Esophagus squamous epithelium (tissue), 5 donors: ENCODE measurements around the gene LMX1B. TPM values are rescaled to one million over a fixed set of nuclear protein-coding genes. Genes with fewer than 3 reads are reported as not detected.

Experiments used
- DNase-seq: peaks from one replicate; lab custom pipeline; 2025; lab: John Stamatoyannopoulos, UW
- H3K27ac ChIP-seq, 4 donors: fragments of 200-600 bp; sonication (generic); one replicate each; pipeline ENCODE4 v1.5.1; 2016 to 2019; ENCODE audit warnings: mild to moderate bottlenecking in 1 of 4
- H3K27me3 ChIP-seq, 4 donors: fragments of 200-600 bp; sonication (generic); 1 replicate in 3 of 4; 2 replicates in 1 of 4; pipeline versions ENCODE4 v1.5.1 to v1.6.0; 2017 to 2021; ENCODE audit warnings: antibody characterized with exemption in 1 of 4
- H3K36me3 ChIP-seq, 3 donors: fragments of 200-600 bp; sonication (generic); one replicate each; pipeline ENCODE4 v1.5.1; 2016 to 2019
- H3K4me1 ChIP-seq, 3 donors: fragments of 200-600 bp; sonication (generic); one replicate each; pipeline ENCODE4 v1.5.1; 2017 to 2019
- H3K4me3 ChIP-seq, 4 donors: fragments of 200-600 bp; sonication (generic); 1 replicate in 3 of 4; 2 replicates in 1 of 4; pipeline ENCODE4 v1.5.1; 2016 to 2019; ENCODE audit warnings: mild to moderate bottlenecking in 2 of 4, moderate library complexity in 1 of 4
- H3K9me3 ChIP-seq, 3 donors: fragments of 200-600 bp; sonication (generic); one replicate each; pipeline ENCODE4 v1.5.1; 2016 to 2019
- CTCF ChIP-seq, 6 experiments: fragments of 450-650 bp in 4 of 6; fragments of 200-600 bp in 2 of 6; sonication (generic) in 2 of 6; IDR thresholded peaks; one replicate each; pipeline ENCODE4 v1.5.1; 2016 to 2019; ENCODE audit warnings: antibody characterized with exemption in 6 of 6, mild to moderate bottlenecking in 4 of 6, moderate library complexity in 4 of 6
- POLR2A ChIP-seq, 4 donors: fragments of 450-650 bp; IDR thresholded peaks; one replicate each; pipeline ENCODE4 v1.6.1; 2017; ENCODE audit warnings: antibody characterized with exemption in 4 of 4, mild to moderate bottlenecking in 4 of 4, moderate library complexity in 3 of 4
- WGBS, 2 donors: methylation state at CpG; one replicate each; pipeline ENCODE4 v1.1.5; 2018; 5-methylcytosine and 5-hydroxymethylcytosine counted together
- intact Hi-C: fragments of 100-400 bp; cut with DNase I; formaldehyde crosslinking; loops from one replicate; pipeline ENCODE4 v1.15.0; 2022
- total RNA-seq, 4 donors: library from RNA; depleted of rRNA; stranded (reverse); fragments of >200 nt; gene quantifications; one replicate each; pipeline ENCODE4 v1.1.0, GENCODE V29; 2016
- donor health status: DM: yes; HTN: yes; CAD: no.

Gene LMX1B
- total RNA-seq, 4 donors from 2014 or later, result 0.23 TPM; not detected in 3

GRCh38 chr9:126609711-126610388 is 3.9 kb upstream of the LMX1B start:
- peaks cover 32 to 93% (median 36%) of the 10 kb centered on the region in 4 donors for H3K27me3 ChIP-seq
- no peaks in the 10 kb centered on the region for H3K9me3 ChIP-seq
- peaks cover 30 to 44% (median 35%) of the 10 kb centered on the region in 3 donors for H3K4me1 ChIP-seq
- intact Hi-C loops, result loop anchor here (5.0 kb wide), 1 partner anchor 172 kb away; no protein-coding TSS in a partner anchor
- no peak overlapping the region for H3K4me3 ChIP-seq
- 40 to 90% methylated on average over 2 of the region's 23 CpGs for WGBS, 2 donors
- no peak overlapping the region for H3K27ac ChIP-seq
- no peak for TF ChIP-seq CTCF (IDR thresholded peaks at IDR 0.05)
- TF ChIP-seq POLR2A (IDR thresholded peaks at IDR 0.05), result no peak
- no peaks in the 10 kb centered on the region for H3K36me3 ChIP-seq
- DNase-seq, result no peak

GRCh38 chr9:126611193-126611591 is 2.5 kb upstream of the LMX1B start:
- peak overlapping the region in 1 of 4 donors; percentile 61 for H3K4me3 ChIP-seq
- TF ChIP-seq CTCF (IDR thresholded peaks at IDR 0.05) (no peak), POLR2A (IDR thresholded peaks at IDR 0.05) (no peak)
- no peak for DNase-seq
- peaks cover 30 to 53% (median 40%) of the 10 kb centered on the region in 3 donors for H3K4me1 ChIP-seq
- no peaks in the 10 kb centered on the region for H3K36me3 ChIP-seq
- H3K27ac ChIP-seq, result no peak overlapping the region
- WGBS, 2 donors, result 0 to 5% methylated on average over 6 to 7 of the region's 25 CpGs
- intact Hi-C loops, result loop anchor here (5.0 kb wide), 1 partner anchor 171 kb away; no protein-coding TSS in a partner anchor
- H3K27me3 ChIP-seq, result peaks cover 32 to 99% (median 36%) of the 10 kb centered on the region in 4 donors
- H3K9me3 ChIP-seq, result no peaks in the 10 kb centered on the region

- peak overlapping the region in 2 of 4 donors; percentile 36 to 61 for H3K4me3 ChIP-seq
- DNase-seq, result no peak
- WGBS, 2 donors, result 2 to 3% methylated on average over 8 to 18 of the region's 43 CpGs
- TF ChIP-seq POLR2A (IDR thresholded peaks at IDR 0.05) (no peak), CTCF (IDR thresholded peaks at IDR 0.05) (peak; percentile 74 to 85 (median 84))
- no peaks in the 10 kb centered on the region for H3K9me3 ChIP-seq
- intact Hi-C loops, result loop anchor here (5.0 kb wide), 1 partner anchor 171 kb away; no protein-coding TSS in a partner anchor
- H3K27me3 ChIP-seq, result peaks cover 32 to 99% (median 38%) of the 10 kb centered on the region in 4 donors
- H3K4me1 ChIP-seq, result peaks cover 30 to 53% (median 40%) of the 10 kb centered on the region in 3 donors
- no peaks in the 10 kb centered on the region for H3K36me3 ChIP-seq
- H3K27ac ChIP-seq, result no peak overlapping the region
Measured at GRCh38 chr9:126611592-126612325, 2.0 kb upstream of the LMX1B start.

- intact Hi-C loops, result loop anchor here (5.0 kb wide), 1 partner anchor 170 kb away; no protein-coding TSS in a partner anchor
- no peak for TF ChIP-seq POLR2A (IDR thresholded peaks at IDR 0.05)
- no peak for TF ChIP-seq CTCF (IDR thresholded peaks at IDR 0.05)
- Histone ChIP-seq H3K27me3 (peaks cover 32 to 99% (median 40%) of the 10 kb centered on the region in 4 donors), H3K9me3 (no peaks in the 10 kb centered on the region), H3K27ac (no peak overlapping the region), H3K36me3 (no peaks in the 10 kb centered on the region), H3K4me1 (peaks cover 30 to 53% (median 40%) of the 10 kb centered on the region in 3 donors), H3K4me3 (peak overlapping the region in 3 of 4 donors; percentile 12 to 61 (median 36))
- 1% methylated on average over 17 of the region's 54 CpGs; no CpG with 5 or more reads in 1 of the 2 donors for WGBS, 2 donors
- DNase-seq, result no peak
Measured at GRCh38 chr9:126612326-126612812, 1.4 kb upstream of the LMX1B start.
